GM18873 (cell line): ENCODE results near the gene LCE6A.

ENCODE experiments used
- ATAC-seq: cut with Tn5 transposase; IDR thresholded peaks from one replicate; pipeline ENCODE4 v1.9.1; 2021; ENCODE audit warnings: mild to moderate bottlenecking, moderate library complexity, moderate number of reproducible peaks; ENCODE audit not compliant: unreplicated experiment, low FRiP score

Gene LCE6A

GRCh38 chr1:152842556-152842955, at the start of gene LCE6A:
TSS of gene LCE6A (plus strand) at chr1:152842856. CDS start at chr1:152843521, 665 bp downstream.
- ATAC-seq = no peak

- ATAC-seq = no peak
These were observed 47.0 kb upstream of the LCE6A start for GRCh38 chr1:152795686-152796085.

GRCh38 chr1:152796421-152796820, 46.2 kb upstream of the LCE6A start, which contains the start of gene LCE1D:
TSS of gene LCE1D (plus strand) at chr1:152796721. CDS start at chr1:152797795, 1,074 bp downstream.
- no peak for ATAC-seq

- no peak for ATAC-seq
These were observed 41.3 kb upstream of the LCE6A start for GRCh38 chr1:152801333-152801732.

- no peak for ATAC-seq
These were observed 36.1 kb upstream of the LCE6A start, which contains the start of gene LCE1C for GRCh38 chr1:152806576-152806975. TSS of gene LCE1C (minus strand) at chr1:152806651. CDS start at chr1:152805478, 1,173 bp downstream.

GRCh38 chr1:152811050-152811449, 31.6 kb upstream of the LCE6A start:
- ATAC-seq = no peak

GRCh38 chr1:152811671-152812070, 31.0 kb upstream of the LCE6A start, which contains the start of gene LCE1B:
TSS of gene LCE1B (plus strand) at chr1:152811971. CDS start at chr1:152812447, 476 bp downstream.
- no peak for ATAC-seq

GRCh38 chr1:152817309-152817708, 25.3 kb upstream of the LCE6A start:
- no peak for ATAC-seq

GRCh38 chr1:152823294-152823693, 19.4 kb upstream of the LCE6A start:
- ATAC-seq = no peak

- no peak for ATAC-seq
These were observed 17.7 kb upstream of the LCE6A start for GRCh38 chr1:152824964-152825363.

- no peak for ATAC-seq
These were observed 15.5 kb upstream of the LCE6A start, which contains the start of gene LCE1A for GRCh38 chr1:152827173-152827572. TSS of gene LCE1A (plus strand) at chr1:152827473. CDS start at chr1:152827473, 0 bp downstream.

- ATAC-seq = no peak
These were observed 5.8 kb upstream of the LCE6A start for GRCh38 chr1:152836870-152837269.

- no peak for ATAC-seq
These were observed 13.0 kb downstream of the LCE6A start for GRCh38 chr1:152855661-152856060.

GRCh38 chr1:152858062-152858461, 15.4 kb downstream of the LCE6A start:
- ATAC-seq = no peak

- no peak for ATAC-seq
These were observed 17.0 kb downstream of the LCE6A start, which contains the start of gene LCE7A for GRCh38 chr1:152859696-152860095. TSS of gene LCE7A (plus strand) at chr1:152859996. CDS start at chr1:152860698, 702 bp downstream.

- no peak for ATAC-seq
These were observed 17.5 kb downstream of the LCE6A start for GRCh38 chr1:152860129-152860528.

GRCh38 chr1:152861374-152861773, 18.7 kb downstream of the LCE6A start:
- ATAC-seq = no peak

GRCh38 chr1:152864443-152864842, 21.8 kb downstream of the LCE6A start:
- no peak for ATAC-seq

GRCh38 chr1:152866321-152866720, 23.7 kb downstream of the LCE6A start:
- ATAC-seq = no peak

- ATAC-seq = no peak
These were observed 27.3 kb downstream of the LCE6A start for GRCh38 chr1:152869808-152870419.

- no peak for ATAC-seq
These were observed 28.4 kb downstream of the LCE6A start for GRCh38 chr1:152870831-152871730.
